NCI-H510A treated with DMSO at 0.1 percent for 48 hours (cell line): ENCODE data around the gene IL15.

ENCODE experiments used
- DNase-seq: peaks from one replicate; lab custom pipeline; 2025; lab: John Stamatoyannopoulos, UW

IL15 gene

DNA sequence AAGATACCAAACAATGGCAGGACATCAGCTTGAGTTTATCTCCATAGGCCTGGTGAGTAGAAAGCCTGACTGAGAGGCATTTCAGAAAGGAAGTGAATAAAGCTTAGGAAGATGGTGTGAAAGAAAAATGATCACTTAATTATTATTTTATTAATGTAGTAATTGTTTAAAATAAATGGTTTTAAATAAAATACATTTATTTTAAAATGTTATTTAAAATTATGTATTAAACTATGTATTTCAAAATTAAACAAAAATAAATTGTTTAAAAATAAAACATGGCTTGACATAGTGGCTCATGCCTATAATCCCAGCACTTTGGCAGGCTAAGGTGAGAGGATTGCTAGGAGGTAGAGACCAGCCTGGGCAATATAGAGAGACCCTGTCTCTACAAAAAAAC is 145.8 kb downstream of the IL15 start:
- no peak for DNase-seq
